Chondrocyte (in vitro differentiated cells): ENCODE data around the gene CPED1. TPM values are rescaled to one million over a fixed set of nuclear protein-coding genes. Genes with fewer than 3 reads are reported as not detected.
A peak's percentile ranks its signal among the peaks of the same experiment; 100 is the strongest.
"Not testable (repeated sequence)": the region's sequence is repeated elsewhere in the genome, so short reads cannot be mapped to it uniquely, and the experiment has no call there.

Source experiments
- DNase-seq: peaks from one replicate; pipeline ENCODE4 v3.0.0; 2021; ENCODE audit warnings: mixed read lengths, low spot score
- H3K27ac Mint-ChIP-seq: one replicate; pipeline ENCODE4 v1.8.0; 2021; ENCODE audit warnings: mild to moderate bottlenecking, moderate library complexity, mixed read lengths; ENCODE audit not compliant: unreplicated experiment
- H3K27me3 Mint-ChIP-seq: 2 replicates; pipeline ENCODE4 v1.8.0; 2021; ENCODE audit warnings: low read depth, mixed read lengths
- H3K36me3 Mint-ChIP-seq: 2 replicates; pipeline ENCODE4 v1.8.0; 2021; ENCODE audit warnings: low read depth, mixed read lengths
- H3K4me1 Mint-ChIP-seq: 2 replicates; pipeline ENCODE4 v1.8.0; 2021; ENCODE audit warnings: low read depth, mild to moderate bottlenecking, mixed read lengths
- H3K4me3 Mint-ChIP-seq: one replicate; pipeline ENCODE4 v1.8.0; 2021; ENCODE audit warnings: mild to moderate bottlenecking, moderate library complexity, mixed read lengths; ENCODE audit not compliant: unreplicated experiment
- H3K9me3 Mint-ChIP-seq: 2 replicates; pipeline ENCODE4 v1.8.0; 2021; ENCODE audit warnings: low read depth, mixed read lengths
- CTCF ChIP-seq: fragments of 200-600 bp; sonication (generic); IDR thresholded peaks from 2 replicates; pipeline ENCODE4 v1.5.0; 2021; ENCODE audit warnings: antibody characterized with exemption, mild to moderate bottlenecking, moderate library complexity
- total RNA-seq: library from RNA; stranded (reverse); gene quantifications from 3 replicates; pipeline ENCODE4 v1.2.1, GENCODE V29; 2021

Gene CPED1
- total RNA-seq, 1 donor from 2014 or later: 2.8 TPM

DNA sequence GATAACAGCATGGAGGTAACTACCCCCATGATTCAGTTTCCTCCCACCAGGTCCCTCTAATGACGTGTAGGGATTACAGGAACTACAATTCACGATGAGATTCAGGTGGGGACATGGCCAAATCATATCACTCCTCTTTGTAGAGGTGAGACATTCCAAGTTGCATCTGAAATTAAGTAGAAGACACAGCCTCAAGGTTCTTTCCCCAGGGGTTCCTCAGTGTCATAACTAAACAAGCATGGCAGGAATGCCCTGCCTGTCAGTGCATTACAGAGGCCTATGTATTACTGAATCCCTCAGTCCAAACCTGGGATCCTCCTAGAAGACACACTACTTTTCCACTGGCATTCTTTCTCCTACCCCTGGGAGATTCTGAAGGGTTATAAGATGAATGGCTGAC lies 297.7 kb downstream of the CPED1 start:
- DNase-seq: no peak
- Mint-ChIP-seq H3K4me3 (no peak overlapping the region), H3K27ac (no peak overlapping the region), H3K9me3 (peaks cover 16% of the 10 kb centered on the region), H3K4me1 (peaks cover 27% of the 10 kb centered on the region), H3K36me3 (peaks cover 5% of the 10 kb centered on the region), H3K27me3 (no peaks in the 10 kb centered on the region)
- no peak for TF ChIP-seq CTCF

- H3K4me1 Mint-ChIP-seq: peaks cover 22% of the 10 kb centered on the region
- TF ChIP-seq CTCF: no peak
- no peak overlapping the region for H3K27ac Mint-ChIP-seq
- H3K36me3 Mint-ChIP-seq: peaks cover 5% of the 10 kb centered on the region
- H3K9me3 Mint-ChIP-seq: peaks cover 19% of the 10 kb centered on the region
- no peak overlapping the region for H3K4me3 Mint-ChIP-seq
- no peaks in the 10 kb centered on the region for H3K27me3 Mint-ChIP-seq
- no peak for DNase-seq
Measured at GRCh38 chr7:121286742-121287734, 298.5 kb downstream of the CPED1 start.

DNA sequence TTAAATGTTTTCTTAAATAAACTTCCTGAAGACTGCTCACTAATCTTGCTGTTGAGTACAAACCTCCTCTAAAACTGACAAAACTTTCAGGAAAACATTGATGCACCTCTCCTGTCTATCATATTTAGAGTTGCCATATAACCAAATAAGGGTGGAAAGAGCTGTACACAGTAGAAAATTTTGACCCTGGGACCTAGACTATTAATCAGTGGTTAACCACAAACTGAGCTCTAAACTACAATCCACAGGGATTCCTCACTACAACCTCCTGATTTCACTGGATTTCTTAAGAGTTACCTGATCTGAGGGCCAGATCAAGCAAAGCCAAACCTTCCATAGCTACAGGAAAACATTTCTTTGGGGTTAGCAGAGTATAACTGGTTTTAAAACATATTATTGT lies 300.4 kb downstream of the CPED1 start:
- TF ChIP-seq CTCF: no peak
- H3K4me3 Mint-ChIP-seq: no peak overlapping the region
- H3K4me1 Mint-ChIP-seq: peaks cover 13% of the 10 kb centered on the region
- peaks cover 19% of the 10 kb centered on the region for H3K9me3 Mint-ChIP-seq
- H3K27ac Mint-ChIP-seq: peak overlapping the region; percentile 76
- no peak for DNase-seq
- H3K36me3 Mint-ChIP-seq: peaks cover 5% of the 10 kb centered on the region
- H3K27me3 Mint-ChIP-seq: no peaks in the 10 kb centered on the region

DNA sequence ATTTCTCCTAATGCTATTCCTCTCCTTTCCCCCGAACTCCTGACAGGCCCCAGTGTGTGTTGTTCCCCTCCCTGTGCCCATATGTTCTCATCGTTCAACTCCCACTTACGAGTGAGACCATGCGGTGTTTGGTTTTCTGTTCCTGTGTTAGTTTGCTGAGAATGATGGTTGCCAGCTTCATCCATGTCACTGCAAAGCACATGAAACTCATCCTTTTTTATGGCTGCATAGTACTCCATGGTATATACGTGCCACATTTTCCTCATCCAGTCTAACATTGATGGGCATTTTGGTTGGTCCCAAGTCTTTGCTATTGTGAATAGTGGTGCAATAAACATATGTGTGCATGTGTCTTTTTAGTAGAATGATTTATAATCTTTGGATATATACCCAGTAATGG lies 301.4 kb downstream of the CPED1 start:
- not testable (repeated sequence) for H3K27ac Mint-ChIP-seq, H3K27me3 Mint-ChIP-seq, DNase-seq, H3K4me3 Mint-ChIP-seq, H3K36me3 Mint-ChIP-seq
- H3K4me1 Mint-ChIP-seq: peaks cover 13% of the 10 kb centered on the region
- H3K9me3 Mint-ChIP-seq: peaks cover 12% of the 10 kb centered on the region

DNA sequence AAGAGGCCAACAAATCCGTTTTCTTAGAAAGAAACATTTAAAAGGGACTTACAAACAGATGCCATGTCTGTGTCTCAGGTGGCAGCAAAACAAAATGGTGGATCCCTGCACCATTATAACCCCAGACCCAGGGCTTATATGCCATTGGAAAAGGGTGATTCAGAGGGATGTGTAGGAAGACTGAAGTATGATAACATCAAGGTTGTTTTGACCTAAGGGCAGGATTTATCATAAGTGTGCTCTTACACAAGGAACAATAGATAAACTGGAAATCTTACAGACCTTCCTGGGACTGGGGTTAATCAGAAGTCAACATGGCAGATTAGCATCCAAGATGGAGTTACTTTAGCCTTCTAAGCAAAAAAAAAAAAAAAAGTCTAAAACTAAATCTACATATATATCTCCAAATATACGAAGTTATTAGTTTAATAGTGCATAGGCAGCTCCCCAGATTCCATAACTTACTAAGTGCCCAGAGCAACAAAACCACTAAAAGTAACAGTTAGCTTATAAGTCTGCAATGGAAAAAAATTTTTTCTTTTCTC lies 306.0 kb downstream of the CPED1 start:
- H3K27me3 Mint-ChIP-seq: no peaks in the 10 kb centered on the region
- H3K27ac Mint-ChIP-seq: no peak overlapping the region
- DNase-seq: no peak
- H3K4me1 Mint-ChIP-seq: peaks cover 8% of the 10 kb centered on the region
- no peak overlapping the region for H3K4me3 Mint-ChIP-seq
- H3K9me3 Mint-ChIP-seq: peaks cover 5% of the 10 kb centered on the region
- no peak for TF ChIP-seq CTCF
- H3K36me3 Mint-ChIP-seq: no peaks in the 10 kb centered on the region
